Measurements from ENCODE around the gene ARMS2. TPM values are rescaled to one million over a fixed set of nuclear protein-coding genes. Genes with fewer than 3 reads are reported as not detected.

The ARMS2 gene
- total RNA-seq, 2 experiments from 2014 or later: not detected

- ChIA-PET POLR2A (no interaction called here), CTCF (ENCODE audit: unreplicated experiment) (no interaction called here)
- no peak for DNase-seq (ENCODE audit: low spot score)
- H4K20me1 ChIP-seq (ENCODE audit: insufficient read depth, low read length): no peaks in the 10 kb centered on the region
- H3K27ac ChIP-seq (ENCODE audit: low read depth, low read length, poor library complexity, severe bottlenecking): no peak overlapping the region
- H3K4me2 ChIP-seq (ENCODE audit: low read length): no peak overlapping the region
- TF ChIP-seq EZH2phosphoT487 (IDR thresholded peaks at IDR 0.05; ENCODE audit: borderline replicate concordance, low read depth, low read length): no peak
- TF ChIP-seq CTCF (conservative IDR thresholded peaks at IDR 0.05; ENCODE audit: low read length): no peak
- intact Hi-C loops (cut with micrococcal nuclease; ENCODE audit: unreplicated experiment): no loop called here
- H3K9me2 ChIP-seq (ENCODE audit: insufficient read depth, low read length): no peaks in the 10 kb centered on the region
- BruUV-seq (replicated peaks): no TSS peak
- no peak overlapping the region for H3K4me3 ChIP-seq (ENCODE audit: low read depth, low read length, poor library complexity, severe bottlenecking)
- no peak overlapping the region for H2AFZ ChIP-seq (ENCODE audit: low read length)
- H3K4me1 ChIP-seq (ENCODE audit: insufficient read depth, low read length, poor library complexity, severe bottlenecking): no peaks in the 10 kb centered on the region
- H3K79me2 ChIP-seq (ENCODE audit: insufficient read depth, low read depth, low read length): no peaks in the 10 kb centered on the region
- H3K36me3 ChIP-seq (ENCODE audit: insufficient read depth, low read length): no peaks in the 10 kb centered on the region
- no peaks in the 10 kb centered on the region for H3K9me3 ChIP-seq (ENCODE audit: low read length)
These were observed 19.8 kb downstream of the ARMS2 start for GRCh38 chr10:122474131-122474818.

- Histone ChIP-seq H2AFZ (ENCODE audit: low read length) (no peak overlapping the region), H3K27ac (ENCODE audit: low read depth, low read length, poor library complexity, severe bottlenecking) (no peak overlapping the region), H3K9me2 (ENCODE audit: insufficient read depth, low read length) (no peaks in the 10 kb centered on the region), H3K36me3 (ENCODE audit: insufficient read depth, low read length) (no peaks in the 10 kb centered on the region), H3K4me3 (ENCODE audit: low read depth, low read length, poor library complexity, severe bottlenecking) (no peak overlapping the region), H3K9me3 (ENCODE audit: low read length) (no peaks in the 10 kb centered on the region), H4K20me1 (ENCODE audit: insufficient read depth, low read length) (no peaks in the 10 kb centered on the region), H3K4me2 (ENCODE audit: low read length) (no peak overlapping the region), H3K79me2 (ENCODE audit: insufficient read depth, low read depth, low read length) (no peaks in the 10 kb centered on the region), H3K4me1 (ENCODE audit: insufficient read depth, low read length, poor library complexity, severe bottlenecking) (no peaks in the 10 kb centered on the region)
- TF ChIP-seq EZH2phosphoT487 (IDR thresholded peaks at IDR 0.05; ENCODE audit: borderline replicate concordance, low read depth, low read length) (no peak), CTCF (conservative IDR thresholded peaks at IDR 0.05; ENCODE audit: low read length) (no peak)
- no TSS peak for BruUV-seq (replicated peaks)
- POLR2A ChIA-PET: no interaction called here
- intact Hi-C loops (cut with micrococcal nuclease; ENCODE audit: unreplicated experiment): no loop called here
- DNase-seq (ENCODE audit: low spot score): no peak
- CTCF ChIA-PET (ENCODE audit: unreplicated experiment): no interaction called here
These were observed 20.6 kb downstream of the ARMS2 start for GRCh38 chr10:122475100-122475499.

DNA sequence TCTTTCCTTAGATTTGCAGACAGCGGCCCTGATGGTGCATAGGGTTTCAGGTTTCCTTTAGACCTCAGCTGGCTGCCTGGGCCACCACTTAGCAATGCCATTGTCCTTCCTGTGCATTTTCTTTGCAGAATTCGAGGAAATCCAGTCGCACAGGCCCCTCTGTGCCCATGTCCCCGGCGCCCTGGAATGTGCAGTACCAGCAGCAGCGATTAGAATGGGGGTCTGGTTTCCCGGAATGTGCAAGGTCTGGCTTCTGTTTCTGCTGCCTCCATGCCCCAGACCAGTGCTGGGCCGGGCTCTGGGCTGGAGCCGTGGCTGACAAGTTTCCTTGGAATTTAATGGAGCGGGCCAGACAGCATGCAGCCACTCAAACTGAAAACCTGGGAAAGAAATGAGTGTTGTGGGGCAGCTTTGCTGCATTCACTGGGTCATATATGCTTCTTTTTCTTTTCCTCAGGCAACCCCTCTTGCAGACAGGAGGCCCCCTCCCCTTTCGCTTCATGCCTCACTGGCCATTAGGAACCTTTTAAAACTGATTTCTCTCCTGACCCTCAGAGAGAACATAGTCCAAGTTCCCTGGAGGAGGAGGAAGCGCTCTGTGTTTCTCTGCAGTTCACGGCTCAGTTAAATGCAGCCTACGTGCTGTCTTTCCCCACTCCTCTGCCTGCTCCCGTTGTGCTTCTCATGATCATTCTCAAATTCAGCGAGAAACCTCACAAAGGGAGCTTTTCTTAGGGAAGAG lies 21.3 kb downstream of the ARMS2 start:
- ChIA-PET CTCF (ENCODE audit: unreplicated experiment) (no interaction called here), POLR2A (no interaction called here)
- Histone ChIP-seq H3K9me2 (ENCODE audit: insufficient read depth, low read length) (no peaks in the 10 kb centered on the region), H3K4me1 (ENCODE audit: insufficient read depth, low read length, poor library complexity, severe bottlenecking) (no peaks in the 10 kb centered on the region), H3K36me3 (ENCODE audit: insufficient read depth, low read length) (no peaks in the 10 kb centered on the region), H3K27ac (ENCODE audit: low read depth, low read length, poor library complexity, severe bottlenecking) (no peak overlapping the region), H3K79me2 (ENCODE audit: insufficient read depth, low read depth, low read length) (no peaks in the 10 kb centered on the region), H3K4me2 (ENCODE audit: low read length) (no peak overlapping the region), H3K9me3 (ENCODE audit: low read length) (no peaks in the 10 kb centered on the region), H3K4me3 (ENCODE audit: low read depth, low read length, poor library complexity, severe bottlenecking) (no peak overlapping the region), H2AFZ (ENCODE audit: low read length) (no peak overlapping the region), H4K20me1 (ENCODE audit: insufficient read depth, low read length) (no peaks in the 10 kb centered on the region)
- DNase-seq (ENCODE audit: low spot score): no peak
- BruUV-seq (replicated peaks): no TSS peak
- intact Hi-C loops (cut with micrococcal nuclease; ENCODE audit: unreplicated experiment): no loop called here
- TF ChIP-seq CTCF (conservative IDR thresholded peaks at IDR 0.05; ENCODE audit: low read length) (no peak), EZH2phosphoT487 (IDR thresholded peaks at IDR 0.05; ENCODE audit: borderline replicate concordance, low read depth, low read length) (no peak)
